Chondrocyte (in vitro differentiated cells): Measurements from ENCODE around the gene ADAT2. TPM values are rescaled to one million over a fixed set of nuclear protein-coding genes. Genes with fewer than 3 reads are reported as not detected.
"Not testable (repeated sequence)": the region's sequence is repeated elsewhere in the genome, so short reads cannot be mapped to it uniquely, and the experiment has no call there.

ENCODE experiments used
- DNase-seq: peaks from one replicate; pipeline ENCODE4 v3.0.0; 2021; ENCODE audit warnings: mixed read lengths, low spot score
- H3K27ac Mint-ChIP-seq: one replicate; pipeline ENCODE4 v1.8.0; 2021; ENCODE audit warnings: mild to moderate bottlenecking, moderate library complexity, mixed read lengths; ENCODE audit not compliant: unreplicated experiment
- H3K27me3 Mint-ChIP-seq: 2 replicates; pipeline ENCODE4 v1.8.0; 2021; ENCODE audit warnings: low read depth, mixed read lengths
- H3K36me3 Mint-ChIP-seq: 2 replicates; pipeline ENCODE4 v1.8.0; 2021; ENCODE audit warnings: low read depth, mixed read lengths
- H3K4me1 Mint-ChIP-seq: 2 replicates; pipeline ENCODE4 v1.8.0; 2021; ENCODE audit warnings: low read depth, mild to moderate bottlenecking, mixed read lengths
- H3K4me3 Mint-ChIP-seq: one replicate; pipeline ENCODE4 v1.8.0; 2021; ENCODE audit warnings: mild to moderate bottlenecking, moderate library complexity, mixed read lengths; ENCODE audit not compliant: unreplicated experiment
- H3K9me3 Mint-ChIP-seq: 2 replicates; pipeline ENCODE4 v1.8.0; 2021; ENCODE audit warnings: low read depth, mixed read lengths
- CTCF ChIP-seq: fragments of 200-600 bp; sonication (generic); IDR thresholded peaks from 2 replicates; pipeline ENCODE4 v1.5.0; 2021; ENCODE audit warnings: antibody characterized with exemption, mild to moderate bottlenecking, moderate library complexity
- total RNA-seq: library from RNA; stranded (reverse); gene quantifications from 3 replicates; pipeline ENCODE4 v1.2.1, GENCODE V29; 2021

ADAT2 gene
- total RNA-seq, 1 donor from 2014 or later, result 3.0 TPM

GRCh38 chr6:143449714-143450452, 612 bp downstream of the ADAT2 start:
- Mint-ChIP-seq H3K4me3 (peak overlapping the region; percentile 88), H3K27me3 (no peaks in the 10 kb centered on the region), H3K4me1 (peaks cover 22% of the 10 kb centered on the region), H3K36me3 (peaks cover 1% of the 10 kb centered on the region), H3K27ac (peak overlapping the region; percentile 96), H3K9me3 (no peaks in the 10 kb centered on the region)
- no peak for DNase-seq
- TF ChIP-seq CTCF, result no peak

GRCh38 chr6:143449082-143449713, 1.3 kb downstream of the ADAT2 start:
- Mint-ChIP-seq H3K36me3 (peaks cover 1% of the 10 kb centered on the region), H3K4me1 (peaks cover 22% of the 10 kb centered on the region), H3K9me3 (no peaks in the 10 kb centered on the region), H3K27ac (no peak overlapping the region), H3K4me3 (peak overlapping the region; percentile 88), H3K27me3 (no peaks in the 10 kb centered on the region)
- no peak for TF ChIP-seq CTCF
- DNase-seq, result no peak

- not testable (repeated sequence) for H3K36me3 Mint-ChIP-seq, H3K9me3 Mint-ChIP-seq, DNase-seq, H3K4me3 Mint-ChIP-seq, H3K27me3 Mint-ChIP-seq, H3K27ac Mint-ChIP-seq
- peaks cover 22% of the 10 kb centered on the region for H3K4me1 Mint-ChIP-seq
These were observed 2.6 kb downstream of the ADAT2 start for GRCh38 chr6:143447865-143448264.

GRCh38 chr6:143443096-143443495, 7.4 kb downstream of the ADAT2 start:
- H3K4me1 Mint-ChIP-seq, result no peaks in the 10 kb centered on the region
- no peak overlapping the region for H3K4me3 Mint-ChIP-seq
- peaks cover 6% of the 10 kb centered on the region for H3K36me3 Mint-ChIP-seq
- no peak for DNase-seq
- peaks cover 4% of the 10 kb centered on the region for H3K9me3 Mint-ChIP-seq
- no peak for TF ChIP-seq CTCF
- H3K27ac Mint-ChIP-seq, result no peak overlapping the region
- H3K27me3 Mint-ChIP-seq, result no peaks in the 10 kb centered on the region

- Mint-ChIP-seq H3K4me1 (no peaks in the 10 kb centered on the region), H3K27me3 (no peaks in the 10 kb centered on the region), H3K9me3 (peaks cover 4% of the 10 kb centered on the region), H3K36me3 (peaks cover 6% of the 10 kb centered on the region), H3K4me3 (no peak overlapping the region), H3K27ac (no peak overlapping the region)
- no peak for DNase-seq
- no peak for TF ChIP-seq CTCF
These were observed 8.6 kb downstream of the ADAT2 start for GRCh38 chr6:143441680-143442545.
